Activated CD8-positive, alpha-beta memory T cell treated with anti-CD3 and anti-CD28 coated beads, Interleukin-2, amount 50 U/mL, for 24 hours (primary cell): ENCODE results near the gene TRMT2A.
A peak's percentile ranks its signal among the peaks of the same experiment; 100 is the strongest.

ENCODE experiments used
- DNase-seq: peaks from one replicate; pipeline ENCODE4 v3.0.0-alpha.2; 2020; ENCODE audit errors: extremely low read depth

Gene TRMT2A

GRCh38 chr22:20117633-20118299 is 740 bp upstream of the TRMT2A start:
- DNase-seq = peak; percentile 67

- DNase-seq = no peak
Observed at GRCh38 chr22:20116376-20116950, 563 bp downstream of the TRMT2A start.

GRCh38 chr22:20115691-20116375 is 1.2 kb downstream of the TRMT2A start, which contains the start of gene RANBP1:
TSS of gene RANBP1 (plus strand) at chr22:20116104. CDS start at chr22:20116185, 81 bp downstream.
- DNase-seq = no peak

GRCh38 chr22:20114506-20115475 is 2.2 kb downstream of the TRMT2A start:
- DNase-seq = no peak

GRCh38 chr22:20113551-20114310 is 3.3 kb downstream of the TRMT2A start:
- no peak for DNase-seq

GRCh38 chr22:20112623-20113511 is 4.2 kb downstream of the TRMT2A start:
- no peak for DNase-seq

- DNase-seq = no peak
Observed at GRCh38 chr22:20111689-20112622, 5.1 kb downstream of the TRMT2A start.

- no peak for DNase-seq
Observed at GRCh38 chr22:20111045-20111688, 5.9 kb downstream of the TRMT2A start.

GRCh38 chr22:20110359-20110985 is 6.6 kb downstream of the TRMT2A start:
- DNase-seq = no peak

GRCh38 chr22:20109411-20110358 is 7.3 kb downstream of the TRMT2A start:
- no peak for DNase-seq

GRCh38 chr22:20108757-20109230 is 8.2 kb downstream of the TRMT2A start:
- DNase-seq = no peak

GRCh38 chr22:20107951-20108756 is 8.9 kb downstream of the TRMT2A start:
- DNase-seq = no peak

- no peak for DNase-seq
Observed at GRCh38 chr22:20107471-20107901, 9.5 kb downstream of the TRMT2A start.

- DNase-seq = no peak
Observed at GRCh38 chr22:20106849-20107237, 10.2 kb downstream of the TRMT2A start.

- no peak for DNase-seq
Observed at GRCh38 chr22:20106205-20106848, 10.7 kb downstream of the TRMT2A start.
